GM18873 (cell line): ENCODE measurements around the gene HOXC9.

ENCODE experiments used
- ATAC-seq: cut with Tn5 transposase; IDR thresholded peaks from one replicate; pipeline ENCODE4 v1.9.1; 2021; ENCODE audit warnings: mild to moderate bottlenecking, moderate library complexity, moderate number of reproducible peaks; ENCODE audit not compliant: unreplicated experiment, low FRiP score

HOXC9 gene

DNA sequence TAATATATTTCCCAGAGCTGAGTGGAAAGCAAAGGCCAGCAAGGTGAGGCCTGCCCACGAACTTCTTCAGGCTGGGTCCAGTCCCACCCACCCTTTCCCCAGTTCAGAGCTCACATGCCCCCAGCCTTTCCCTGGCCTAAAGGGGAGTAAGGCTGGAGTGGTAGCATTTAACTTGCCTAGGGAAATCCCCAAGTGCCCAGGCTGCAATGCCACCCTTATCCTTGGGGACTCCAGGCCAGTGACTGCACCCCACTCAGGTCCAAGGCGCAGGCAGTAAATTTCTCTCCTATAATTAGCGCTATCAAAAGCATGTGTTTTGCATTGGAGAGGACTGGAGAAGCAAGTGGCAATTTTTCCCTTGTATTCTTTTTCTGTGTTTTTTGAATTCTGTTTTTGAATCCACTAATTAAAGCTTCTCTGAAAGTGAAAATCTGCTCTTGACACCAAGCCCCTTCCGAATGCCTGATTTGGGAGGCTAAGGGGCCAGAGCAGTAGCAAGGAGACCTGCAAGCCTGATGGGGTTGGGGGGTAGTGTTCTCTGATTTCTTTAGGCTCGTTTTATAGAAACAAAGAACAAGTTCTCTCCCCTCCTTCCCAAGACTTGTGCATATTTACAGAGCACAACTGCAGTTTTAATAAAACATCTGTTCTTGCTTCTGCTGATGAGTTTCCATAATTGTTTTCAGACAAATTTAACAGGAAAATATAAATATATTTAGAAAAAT, 24.8 kb downstream of the HOXC9 start:
- ATAC-seq, result no peak

GRCh38 chr12:54025499-54026405, 25.8 kb downstream of the HOXC9 start:
- no peak for ATAC-seq

DNA sequence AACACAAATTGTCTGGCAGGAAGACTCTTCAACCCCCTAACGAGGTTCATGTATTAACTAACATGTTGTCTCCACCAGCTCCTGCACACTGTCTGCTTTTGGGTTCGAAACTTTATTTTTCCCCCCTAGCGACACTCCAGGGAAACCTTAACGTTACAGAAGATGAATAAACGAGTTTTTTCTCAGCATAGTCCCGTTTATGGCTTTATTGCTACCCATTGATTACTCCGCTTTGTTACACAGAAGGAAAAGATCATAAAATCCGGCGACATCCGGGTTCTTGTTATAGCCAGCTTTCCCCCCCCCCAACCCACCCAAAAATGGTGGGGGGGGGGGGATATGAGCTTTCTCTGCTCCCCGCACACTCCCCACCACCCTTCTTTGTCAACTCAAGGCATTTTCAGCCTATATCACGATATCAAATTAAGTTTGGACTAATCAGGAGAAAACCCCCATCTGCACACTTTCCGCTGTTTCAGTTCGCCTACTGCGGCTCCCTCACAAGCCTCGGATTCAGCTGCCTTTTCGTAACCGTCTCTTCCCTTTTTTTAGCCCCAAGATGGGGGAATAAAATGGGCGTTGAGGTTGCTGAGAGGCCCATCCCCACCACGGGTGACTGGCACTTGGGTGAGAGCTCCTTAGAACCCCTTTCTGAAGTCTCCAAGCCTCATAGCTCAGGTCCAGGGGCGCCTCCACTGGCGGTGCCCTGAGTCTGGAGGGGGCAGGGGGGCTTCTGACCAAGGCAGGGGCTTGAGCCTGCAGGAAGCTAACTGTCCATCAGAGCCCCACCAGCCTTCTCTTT, 26.9 kb downstream of the HOXC9 start:
- ATAC-seq, result no peak

DNA sequence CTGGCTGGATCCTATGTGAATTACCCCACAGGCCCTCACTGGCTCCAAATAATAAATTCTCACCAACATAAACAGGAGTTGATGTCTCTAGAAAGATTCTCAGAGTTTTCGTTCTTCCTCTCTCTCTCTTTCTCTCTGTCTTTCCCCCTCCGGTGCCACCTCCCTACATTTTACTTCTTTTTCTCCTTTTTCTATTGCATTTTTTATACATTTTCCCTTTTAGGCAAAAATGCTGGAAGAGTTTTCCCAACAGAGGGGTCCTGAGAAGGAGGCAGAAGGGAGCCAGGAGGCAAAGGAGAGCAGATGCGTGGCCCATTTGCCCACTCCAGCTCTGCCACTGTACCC, 27.5 kb downstream of the HOXC9 start:
- ATAC-seq, result no peak

GRCh38 chr12:54028314-54029201, 28.6 kb downstream of the HOXC9 start, which contains the start of gene HOXC6:
HOXC6 (plus strand) TSS chr12:54028440; CDS start chr12:54028522, 82 bp downstream.
- ATAC-seq, result no peak

DNA sequence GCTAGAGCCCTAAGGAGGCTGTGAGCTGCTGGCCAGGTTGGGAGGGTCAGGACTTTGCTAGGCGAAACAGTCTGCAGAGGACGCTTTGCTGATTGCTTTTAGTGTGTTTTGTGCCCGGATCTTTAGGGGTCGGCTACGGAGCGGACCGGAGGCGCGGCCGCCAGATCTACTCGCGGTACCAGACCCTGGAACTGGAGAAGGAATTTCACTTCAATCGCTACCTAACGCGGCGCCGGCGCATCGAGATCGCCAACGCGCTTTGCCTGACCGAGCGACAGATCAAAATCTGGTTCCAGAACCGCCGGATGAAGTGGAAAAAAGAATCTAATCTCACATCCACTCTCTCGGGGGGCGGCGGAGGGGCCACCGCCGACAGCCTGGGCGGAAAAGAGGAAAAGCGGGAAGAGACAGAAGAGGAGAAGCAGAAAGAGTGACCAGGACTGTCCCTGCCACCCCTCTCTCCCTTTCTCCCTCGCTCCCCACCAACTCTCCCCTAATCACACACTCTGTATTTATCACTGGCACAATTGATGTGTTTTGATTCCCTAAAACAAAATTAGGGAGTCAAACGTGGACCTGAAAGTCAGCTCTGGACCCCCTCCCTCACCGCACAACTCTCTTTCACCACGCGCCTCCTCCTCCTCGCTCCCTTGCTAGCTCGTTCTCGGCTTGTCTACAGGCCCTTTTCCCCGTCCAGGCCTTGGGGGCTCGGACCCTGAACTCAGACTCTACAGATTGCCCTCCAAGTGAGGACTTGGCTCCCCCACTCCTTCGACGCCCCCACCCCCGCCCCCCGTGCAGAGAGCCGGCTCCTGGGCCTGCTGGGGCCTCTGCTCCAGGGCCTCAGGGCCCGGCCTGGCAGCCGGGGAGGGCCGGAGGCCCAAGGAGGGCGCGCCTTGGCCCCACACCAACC, 29.8 kb downstream of the HOXC9 start:
- no peak for ATAC-seq

DNA sequence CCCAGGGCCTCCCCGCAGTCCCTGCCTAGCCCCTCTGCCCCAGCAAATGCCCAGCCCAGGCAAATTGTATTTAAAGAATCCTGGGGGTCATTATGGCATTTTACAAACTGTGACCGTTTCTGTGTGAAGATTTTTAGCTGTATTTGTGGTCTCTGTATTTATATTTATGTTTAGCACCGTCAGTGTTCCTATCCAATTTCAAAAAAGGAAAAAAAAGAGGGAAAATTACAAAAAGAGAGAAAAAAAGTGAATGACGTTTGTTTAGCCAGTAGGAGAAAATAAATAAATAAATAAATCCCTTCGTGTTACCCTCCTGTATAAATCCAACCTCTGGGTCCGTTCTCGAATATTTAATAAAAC, 30.5 kb downstream of the HOXC9 start:
- no peak for ATAC-seq

DNA sequence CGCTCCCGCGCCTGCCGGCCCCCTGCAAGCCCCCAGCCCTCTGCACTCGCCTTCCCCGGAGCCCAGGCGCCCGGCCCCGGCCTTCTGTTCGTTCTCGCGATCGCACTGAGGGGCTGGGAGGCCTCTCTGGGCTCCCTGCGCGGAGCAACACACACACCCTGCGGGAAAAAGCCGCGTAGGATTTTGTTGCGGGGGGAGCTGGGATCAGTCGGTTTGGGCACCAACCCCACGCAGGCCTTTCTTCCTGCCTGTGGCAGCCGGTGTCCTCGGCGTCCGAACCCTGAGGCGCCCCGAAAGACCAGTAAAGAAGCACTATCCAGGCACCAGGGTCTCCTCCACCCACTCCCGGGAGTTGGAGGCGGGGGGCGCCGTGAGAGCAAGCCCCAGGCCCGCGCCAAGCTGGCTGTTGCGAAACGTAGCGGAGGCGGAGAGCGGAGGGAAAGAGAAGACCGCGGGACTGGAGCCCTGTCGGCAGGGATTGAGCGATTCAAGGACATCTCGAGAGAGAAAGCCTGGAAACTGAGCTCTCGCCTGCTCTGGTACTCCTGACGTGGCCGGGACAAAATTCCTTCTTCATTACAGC, 31.0 kb downstream of the HOXC9 start:
- ATAC-seq, result no peak

GRCh38 chr12:54031480-54031879, 31.5 kb downstream of the HOXC9 start:
- ATAC-seq, result no peak

DNA sequence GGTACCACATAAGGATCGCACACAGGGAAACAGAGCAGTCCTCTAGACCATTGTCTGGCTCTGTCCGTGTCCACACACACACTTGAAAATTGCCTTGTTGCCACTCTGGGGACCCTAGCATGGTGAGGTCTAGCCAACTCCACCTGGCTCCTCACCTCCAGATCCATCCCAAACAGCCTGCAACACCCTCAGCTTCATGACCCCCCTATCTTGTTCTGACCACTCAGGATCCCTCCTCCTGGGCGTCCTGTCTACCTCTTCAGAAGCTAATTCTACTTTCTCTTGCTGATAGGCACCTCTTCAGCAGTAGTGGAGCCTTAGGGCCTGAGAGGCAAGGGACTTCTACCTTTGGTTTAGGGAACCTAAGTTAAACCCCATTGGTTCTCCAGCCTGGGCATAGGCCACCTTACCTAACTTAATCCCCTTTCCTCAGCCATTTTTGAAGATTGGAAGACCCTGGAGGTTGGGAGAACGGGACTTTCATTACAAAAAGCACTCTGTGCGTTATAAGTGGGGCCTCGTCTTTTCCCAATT, 32.2 kb downstream of the HOXC9 start:
- no peak for ATAC-seq

GRCh38 chr12:54032627-54033100, 32.7 kb downstream of the HOXC9 start, which contains the start of gene HOXC5:
HOXC5 (plus strand) TSS chr12:54033050; CDS start chr12:54033123, 73 bp downstream.
- ATAC-seq, result no peak

- ATAC-seq, result no peak
Observed at GRCh38 chr12:54033106-54033979, 33.4 kb downstream of the HOXC9 start.

- no peak for ATAC-seq
Observed at GRCh38 chr12:54033980-54034784, 34.2 kb downstream of the HOXC9 start.

- no peak for ATAC-seq
Observed at GRCh38 chr12:54034785-54035310, 34.9 kb downstream of the HOXC9 start.

- no peak for ATAC-seq
Observed at GRCh38 chr12:54035568-54036264, 35.8 kb downstream of the HOXC9 start.
